Right forelimb (tissue), 1 donor: Measurements from ENCODE around the gene KIF16B.

Source experiments
- DNase-seq: peaks from one replicate; pipeline ENCODE4 v3.0.0-alpha.2; 2018

The KIF16B gene

GRCh38 chr20:16390991-16391390 is 182.3 kb downstream of the KIF16B start:
- DNase-seq, result no peak

- no peak for DNase-seq
These were observed 184.5 kb downstream of the KIF16B start for GRCh38 chr20:16388731-16389130.

GRCh38 chr20:16387666-16388065 is 185.6 kb downstream of the KIF16B start:
- DNase-seq, result no peak

- no peak for DNase-seq
These were observed 187.4 kb downstream of the KIF16B start for GRCh38 chr20:16385891-16386290.

- no peak for DNase-seq
These were observed 187.8 kb downstream of the KIF16B start for GRCh38 chr20:16385462-16385861.

- no peak for DNase-seq
These were observed 191.8 kb downstream of the KIF16B start for GRCh38 chr20:16381444-16381843.

GRCh38 chr20:16378712-16379370 is 194.4 kb downstream of the KIF16B start:
- no peak for DNase-seq

GRCh38 chr20:16378122-16378521 is 195.1 kb downstream of the KIF16B start:
- no peak for DNase-seq

- no peak for DNase-seq
These were observed 203.8 kb downstream of the KIF16B start for GRCh38 chr20:16369441-16369840.

- DNase-seq, result no peak
These were observed 204.5 kb downstream of the KIF16B start for GRCh38 chr20:16368645-16369292.

GRCh38 chr20:16367948-16368560 is 205.2 kb downstream of the KIF16B start:
- DNase-seq, result no peak

- no peak for DNase-seq
These were observed 206.7 kb downstream of the KIF16B start for GRCh38 chr20:16366529-16366928.

GRCh38 chr20:16364320-16364687 is 208.9 kb downstream of the KIF16B start:
- no peak for DNase-seq

- DNase-seq, result no peak
These were observed 209.5 kb downstream of the KIF16B start for GRCh38 chr20:16363506-16364319.

- no peak for DNase-seq
These were observed 210.6 kb downstream of the KIF16B start for GRCh38 chr20:16362642-16363041.

GRCh38 chr20:16360668-16361067 is 212.6 kb downstream of the KIF16B start:
- no peak for DNase-seq

- no peak for DNase-seq
These were observed 219.8 kb downstream of the KIF16B start for GRCh38 chr20:16353417-16353781.

- no peak for DNase-seq
These were observed 220.4 kb downstream of the KIF16B start for GRCh38 chr20:16352751-16353416.

- no peak for DNase-seq
These were observed 220.9 kb downstream of the KIF16B start for GRCh38 chr20:16352321-16352720.

- DNase-seq, result no peak
These were observed 221.8 kb downstream of the KIF16B start for GRCh38 chr20:16351415-16351814.

GRCh38 chr20:16350465-16350864 is 222.8 kb downstream of the KIF16B start:
- DNase-seq, result no peak

GRCh38 chr20:16349523-16350260 is 223.6 kb downstream of the KIF16B start:
- DNase-seq, result no peak
